Common myeloid progenitor, CD34-positive (primary cell): ENCODE results near the gene PDZD4.

Experiments used
- CTCF ChIA-PET: fragments of 350-600 bp; sonication (Branson Sonifier 250); formaldehyde crosslinking; loops from one replicate; lab custom pipeline; 2021; ENCODE audit warnings: antibody characterized with exemption; lab: Charles Lee
- POLR2A ChIA-PET: fragments of 350-600 bp; sonication (Branson Sonifier 250); formaldehyde crosslinking; loops from one replicate; lab custom pipeline; 2021; ENCODE audit warnings: antibody characterized with exemption; lab: Charles Lee
- DNase-seq, 3 donors: peaks; one replicate each; pipeline versions ENCODE4 v3.0.0 to v3.0.0-alpha.2; 2013
- H3K27ac ChIP-seq, 2 experiments: 1 replicate in 1 of 2; 2 replicates in 1 of 2; pipeline ENCODE4 v1.7.0; 2013; ENCODE audit warnings: inconsistent platforms in 2 of 2, low read length in 2 of 2, mild to moderate bottlenecking in 2 of 2, low read depth in 1 of 2, moderate library complexity in 1 of 2; ENCODE audit not compliant: severe bottlenecking in 2 of 2, insufficient read depth in 1 of 2, poor library complexity in 1 of 2
- H3K27me3 ChIP-seq, 5 experiments: replicated peaks in 2 of 5; 1 replicate in 3 of 5; 2 replicates in 2 of 5; pipeline versions ENCODE4 v1.6.1 to v1.7.0; 2013; ENCODE audit warnings: low read length in 4 of 5, mild to moderate bottlenecking in 2 of 5, moderate library complexity in 2 of 5, inconsistent platforms in 1 of 5; ENCODE audit not compliant: insufficient read depth in 5 of 5, control insufficient read depth in 4 of 5
- H3K36me3 ChIP-seq, 4 experiments: 1 replicate in 2 of 4; 2 replicates in 2 of 4; pipeline versions ENCODE4 v1.6.1 to v1.7.0; 2013; ENCODE audit warnings: low read length in 3 of 4, control low read depth in 1 of 4, mild to moderate bottlenecking in 1 of 4; ENCODE audit not compliant: control insufficient read depth in 4 of 4, insufficient read depth in 4 of 4
- H3K4me1 ChIP-seq, 4 experiments: 1 replicate in 3 of 4; 2 replicates in 1 of 4; pipeline versions ENCODE4 v1.6.1 to v1.7.1; 2013; ENCODE audit warnings: low read length in 3 of 4, mild to moderate bottlenecking in 3 of 4, control low read depth in 1 of 4, inconsistent platforms in 1 of 4, moderate library complexity in 1 of 4; ENCODE audit not compliant: control insufficient read depth in 4 of 4, insufficient read depth in 4 of 4; ENCODE audit errors: control extremely low read depth in 1 of 4
- H3K4me3 ChIP-seq, 7 experiments: 1 replicate in 4 of 7; 2 replicates in 3 of 7; pipeline versions ENCODE4 v1.5.1 to v1.7.0; 2013; ENCODE audit warnings: mild to moderate bottlenecking in 7 of 7, low read length in 6 of 7, moderate library complexity in 6 of 7, inconsistent platforms in 2 of 7, low read depth in 2 of 7, control low read depth in 1 of 7; ENCODE audit not compliant: insufficient read depth in 4 of 7, control insufficient read depth in 1 of 7; ENCODE audit errors: extremely low read depth in 1 of 7
- H3K9me3 ChIP-seq, 5 experiments: 1 replicate in 4 of 5; 2 replicates in 1 of 5; pipeline versions ENCODE4 v1.6.1 to v1.7.1; 2013; ENCODE audit warnings: low read length in 4 of 5, mild to moderate bottlenecking in 2 of 5, inconsistent platforms in 1 of 5, low read depth in 1 of 5, moderate library complexity in 1 of 5; ENCODE audit not compliant: control insufficient read depth in 4 of 5, insufficient read depth in 2 of 5; ENCODE audit errors: control extremely low read depth in 1 of 5
- WGBS: methylation state at CpG from one replicate; pipeline ENCODE4 v1.1.5; 2013; ENCODE audit not compliant: insufficient coverage; 5-methylcytosine and 5-hydroxymethylcytosine counted together

The PDZD4 gene

DNA sequence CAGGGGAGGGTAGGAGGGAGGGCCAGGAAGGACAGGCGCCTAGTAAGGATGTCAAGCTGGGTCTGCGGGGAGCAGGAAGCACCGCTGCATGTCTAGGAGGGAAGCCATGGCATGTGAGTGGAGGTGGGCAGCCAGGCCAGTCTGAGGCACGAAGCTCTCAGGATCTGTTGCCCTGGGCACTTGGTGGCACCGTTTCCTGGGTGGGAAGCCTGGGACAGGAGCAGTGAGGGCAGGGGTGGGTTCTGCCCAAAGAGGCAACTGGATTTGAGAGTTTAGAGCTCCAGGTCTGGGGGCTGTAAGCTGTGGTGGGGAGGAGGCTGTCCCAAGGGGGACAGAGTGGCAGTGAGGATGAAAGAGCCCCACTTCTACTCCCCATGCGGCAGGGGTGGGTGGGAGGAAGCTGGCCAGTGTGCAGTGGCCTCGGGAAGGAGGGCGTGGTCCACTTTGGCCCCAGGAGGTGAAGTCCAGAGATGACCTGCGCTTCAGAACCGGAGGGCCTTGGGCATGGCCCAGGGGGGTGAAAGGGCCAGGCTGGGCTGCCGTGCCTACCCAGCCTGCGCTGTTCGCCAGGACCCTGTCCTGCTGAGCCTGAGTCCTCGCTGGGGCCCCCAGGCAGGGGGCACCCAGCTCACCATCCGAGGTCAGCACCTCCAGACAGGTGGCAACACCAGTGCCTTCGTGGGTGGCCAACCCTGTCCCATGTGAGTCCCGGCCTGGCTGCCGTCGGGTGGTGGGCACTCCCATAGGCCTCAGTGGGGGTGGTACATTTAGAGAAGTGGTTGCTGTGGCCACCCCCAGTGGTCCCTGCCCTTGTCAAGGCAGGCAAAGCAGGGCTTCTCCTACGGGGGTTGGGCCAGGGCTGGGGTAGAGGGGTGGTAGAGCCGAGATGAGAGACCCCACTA, 57.8 kb downstream of the PDZD4 start:
- no peak for DNase-seq
- Histone ChIP-seq H3K9me3 (no peaks in the 10 kb centered on the region), H3K36me3 (no peaks in the 10 kb centered on the region), H3K4me3 (no peak overlapping the region), H3K4me1 (peaks cover 0 to 9% (median 4%) of the 10 kb centered on the region in 4 experiments), H3K27ac (no peak overlapping the region), H3K27me3 (peaks cover 0 to 4% (median 0%) of the 10 kb centered on the region in 5 experiments)
- ChIA-PET CTCF (no interaction called here), POLR2A (no interaction called here)
- WGBS, result 92% methylated on average over 19 of the region's 21 CpGs

DNA sequence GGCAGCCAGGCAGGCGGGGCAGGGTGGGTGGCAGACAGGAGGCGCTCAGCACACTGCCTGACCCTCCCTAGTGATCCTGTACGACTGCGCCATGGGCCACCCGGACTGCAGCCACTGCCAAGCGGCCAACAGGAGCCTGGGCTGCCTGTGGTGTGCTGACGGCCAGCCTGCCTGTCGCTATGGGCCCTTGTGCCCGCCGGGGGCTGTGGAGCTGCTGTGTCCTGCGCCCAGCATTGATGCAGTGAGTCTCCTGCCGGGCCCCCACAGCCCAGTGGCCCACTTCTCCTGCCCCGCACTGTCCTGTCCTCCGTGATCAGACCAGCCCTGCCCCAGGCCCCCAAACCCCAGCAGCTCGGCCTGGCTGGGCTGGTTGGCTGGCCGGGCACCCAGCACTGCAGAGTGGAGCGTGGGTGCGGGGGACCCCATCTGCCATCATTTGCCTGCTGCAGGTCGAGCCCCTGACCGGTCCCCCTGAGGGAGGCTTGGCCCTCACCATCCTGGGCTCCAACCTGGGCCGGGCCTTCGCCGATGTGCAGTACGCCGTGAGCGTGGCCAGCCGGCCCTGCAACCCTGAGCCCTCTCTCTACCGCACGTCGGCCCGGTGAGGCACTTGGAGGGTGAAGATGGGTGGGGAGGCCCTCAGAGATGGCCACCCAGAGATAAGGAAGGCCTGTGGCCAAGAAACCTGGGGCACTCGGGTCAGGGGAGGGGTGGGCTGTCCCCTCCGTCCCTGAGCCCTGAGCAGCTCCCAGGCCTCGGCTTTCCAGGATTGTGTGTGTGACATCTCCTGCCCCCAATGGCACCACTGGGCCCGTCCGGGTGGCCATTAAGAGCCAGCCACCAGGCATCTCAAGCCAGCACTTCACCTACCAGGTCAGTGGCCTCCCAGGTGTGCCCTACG, 58.7 kb downstream of the PDZD4 start:
- H3K36me3 ChIP-seq, result no peaks in the 10 kb centered on the region
- WGBS, result 93% methylated on average over 27 of the region's 37 CpGs
- no peak overlapping the region for H3K27ac ChIP-seq
- ChIA-PET CTCF (no interaction called here), POLR2A (no interaction called here)
- H3K27me3 ChIP-seq, result no peaks in the 10 kb centered on the region
- DNase-seq, result no peak
- H3K9me3 ChIP-seq, result no peaks in the 10 kb centered on the region
- no peak overlapping the region for H3K4me3 ChIP-seq
- peaks cover 0 to 12% (median 8%) of the 10 kb centered on the region in 4 experiments for H3K4me1 ChIP-seq

DNA sequence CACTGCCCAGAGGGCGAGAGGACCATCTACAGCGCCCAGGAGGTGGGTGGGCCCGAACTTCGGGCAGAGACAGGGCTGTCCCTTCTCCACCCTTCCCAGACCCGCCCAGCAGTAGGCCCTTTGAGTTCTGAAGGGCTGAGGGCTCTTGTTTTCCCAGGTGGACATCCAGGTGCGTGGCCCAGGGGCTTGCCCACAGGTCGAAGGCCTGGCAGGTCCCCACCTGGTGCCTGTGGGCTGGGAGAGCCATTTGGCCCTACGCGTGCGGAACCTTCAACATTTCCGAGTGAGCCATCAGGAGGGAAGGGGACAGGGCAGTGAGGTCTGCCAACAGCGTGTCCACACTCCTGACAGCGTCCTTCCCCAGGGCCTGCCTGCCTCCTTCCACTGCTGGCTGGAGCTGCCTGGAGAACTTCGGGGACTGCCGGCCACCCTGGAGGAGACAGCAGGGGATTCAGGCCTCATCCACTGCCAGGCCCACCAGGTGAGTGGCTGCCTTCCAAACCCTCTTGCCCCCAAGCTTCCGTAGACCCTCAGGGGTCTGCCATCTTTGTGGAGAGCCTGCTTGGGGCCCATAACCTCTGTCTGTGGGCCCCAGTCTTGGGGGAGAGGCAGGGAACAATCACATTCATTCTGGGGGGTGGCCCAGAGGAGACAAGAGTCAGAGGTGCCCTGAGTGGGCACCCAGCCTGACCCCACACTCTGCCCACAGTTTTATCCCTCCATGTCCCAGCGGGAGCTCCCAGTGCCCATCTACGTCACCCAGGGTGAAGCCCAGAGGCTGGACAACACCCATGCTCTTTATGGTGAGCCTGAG, 59.5 kb downstream of the PDZD4 start:
- Histone ChIP-seq H3K9me3 (no peaks in the 10 kb centered on the region), H3K36me3 (no peaks in the 10 kb centered on the region), H3K4me1 (peaks cover 0 to 21% (median 17%) of the 10 kb centered on the region in 4 experiments), H3K27ac (no peak overlapping the region), H3K4me3 (no peak overlapping the region), H3K27me3 (no peaks in the 10 kb centered on the region)
- 97% methylated on average over 18 of the region's 18 CpGs for WGBS
- POLR2A ChIA-PET, result no interaction called here
- DNase-seq, result no peak
- CTCF ChIA-PET, result no interaction called here

DNA sequence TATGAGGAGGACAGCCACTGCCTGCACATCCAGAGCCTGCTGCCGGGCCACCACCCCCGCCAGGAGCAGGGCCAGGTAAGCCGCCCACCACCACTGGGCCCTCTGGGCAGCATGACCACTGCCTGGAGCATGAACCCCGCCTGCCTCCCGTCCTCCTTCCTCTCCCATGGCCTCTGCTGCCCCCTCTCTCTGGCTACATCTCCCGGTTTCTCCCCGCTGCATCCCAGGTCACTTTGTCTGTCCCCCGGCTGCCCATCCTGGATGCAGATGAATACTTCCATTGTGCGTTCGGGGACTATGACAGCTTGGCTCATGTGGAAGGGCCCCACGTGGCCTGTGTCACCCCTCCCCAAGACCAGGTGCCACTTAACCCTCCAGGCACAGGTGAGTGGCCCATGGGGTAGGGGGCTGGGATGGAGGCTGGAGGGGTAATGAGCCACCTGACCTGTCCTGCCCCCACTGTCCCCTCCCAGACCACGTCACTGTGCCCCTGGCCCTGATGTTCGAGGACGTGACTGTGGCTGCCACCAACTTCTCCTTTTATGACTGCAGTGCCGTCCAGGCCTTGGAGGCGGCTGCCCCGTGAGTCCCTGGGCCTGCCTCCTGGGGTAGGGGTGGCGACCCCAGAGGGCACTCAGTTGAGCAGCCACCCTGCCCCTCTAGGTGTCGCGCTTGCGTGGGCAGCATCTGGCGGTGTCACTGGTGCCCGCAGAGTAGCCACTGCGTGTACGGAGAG, 60.3 kb downstream of the PDZD4 start:
- WGBS, result 89% methylated on average over 24 of the region's 25 CpGs
- no peak for DNase-seq
- POLR2A ChIA-PET, result no interaction called here
- H3K27ac ChIP-seq, result no peak overlapping the region
- H3K4me1 ChIP-seq, result peaks cover 0 to 29% (median 23%) of the 10 kb centered on the region in 4 experiments
- H3K9me3 ChIP-seq, result no peaks in the 10 kb centered on the region
- CTCF ChIA-PET, result no interaction called here
- no peaks in the 10 kb centered on the region for H3K27me3 ChIP-seq
- H3K36me3 ChIP-seq, result no peaks in the 10 kb centered on the region
- H3K4me3 ChIP-seq, result no peak overlapping the region

DNA sequence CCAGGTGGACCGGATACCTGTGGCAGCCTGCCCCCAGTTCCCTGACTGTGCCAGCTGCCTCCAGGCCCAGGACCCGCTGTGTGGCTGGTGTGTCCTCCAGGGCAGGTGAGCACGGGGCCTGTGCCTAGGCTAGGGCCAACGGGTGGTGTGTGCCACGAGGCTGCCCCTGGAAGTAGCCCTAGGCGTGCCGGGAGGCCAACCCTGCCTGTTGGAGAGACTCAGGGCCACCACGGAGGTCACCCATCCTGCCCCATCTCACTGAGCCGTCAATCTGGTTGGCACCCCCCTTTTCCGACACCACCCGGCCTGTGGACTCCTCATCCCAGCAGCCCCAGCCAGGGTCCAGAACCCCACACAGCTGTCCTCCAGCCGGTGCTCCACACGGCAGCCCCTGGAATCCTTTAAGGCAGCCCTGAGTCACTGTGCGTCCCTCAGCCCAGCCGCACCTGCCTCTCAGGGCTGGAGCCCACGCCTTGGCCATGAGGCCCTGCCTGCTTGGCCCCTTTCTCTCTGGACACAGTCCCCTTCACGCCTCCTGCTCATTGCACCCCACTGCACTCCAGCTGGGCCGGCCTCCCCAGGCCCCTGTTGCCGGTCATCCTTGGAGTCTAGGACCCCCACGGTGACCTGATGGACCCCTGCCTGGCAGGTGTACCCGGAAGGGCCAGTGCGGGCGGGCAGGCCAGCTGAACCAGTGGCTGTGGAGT, 61.0 kb downstream of the PDZD4 start:
- ChIA-PET CTCF (no interaction called here), POLR2A (no interaction called here)
- Histone ChIP-seq H3K4me1 (peaks cover 0 to 30% (median 25%) of the 10 kb centered on the region in 4 experiments), H3K9me3 (no peaks in the 10 kb centered on the region), H3K36me3 (no peaks in the 10 kb centered on the region), H3K27me3 (no peaks in the 10 kb centered on the region), H3K4me3 (no peak overlapping the region), H3K27ac (no peak overlapping the region)
- WGBS, result 88% methylated on average over 19 of the region's 23 CpGs
- DNase-seq, result no peak
